Kidney (tissue), 14 donors: Measurements from ENCODE around the gene TNRC18. TPM values are rescaled to one million over a fixed set of nuclear protein-coding genes. Genes with fewer than 3 reads are reported as not detected.
"Not testable (repeated sequence)": the region's sequence is repeated elsewhere in the genome, so short reads cannot be mapped to it uniquely, and the experiment has no call there.

ENCODE experiments used
- DNase-seq, 5 donors: peaks; one replicate each; pipeline ENCODE4 v3.0.0-alpha.2; 2013 to 2020
- FAIRE-seq: peaks from 2 replicates; lab custom pipeline; 2012; peaks lifted over from hg19 to GRCh38; lab: Jason Lieb, UNC
- H3K27ac ChIP-seq, 2 donors: one replicate each; pipeline ENCODE4 v1.7.0; 2013; ENCODE audit warnings: low read depth in 2 of 2, low read length in 2 of 2, inconsistent platforms in 1 of 2
- H3K27me3 ChIP-seq: one replicate; pipeline ENCODE4 v1.7.1; 2013; ENCODE audit warnings: low read length, inconsistent platforms; ENCODE audit not compliant: control insufficient read depth, insufficient read depth
- H3K36me3 ChIP-seq, 3 donors: one replicate each; pipeline versions ENCODE4 v1.7.0 to v1.7.1; 2013; ENCODE audit warnings: low read length in 3 of 3, control low read depth in 1 of 3, inconsistent platforms in 1 of 3; ENCODE audit not compliant: insufficient read depth in 3 of 3, control insufficient read depth in 2 of 3
- H3K4me1 ChIP-seq, 3 donors: one replicate each; pipeline versions ENCODE4 v1.7.0 to v1.7.1; 2013; ENCODE audit warnings: low read length in 3 of 3, inconsistent platforms in 1 of 3, low read depth in 1 of 3; ENCODE audit not compliant: control insufficient read depth in 2 of 3, insufficient read depth in 2 of 3
- H3K4me3 ChIP-seq, 3 donors: one replicate each; pipeline versions ENCODE4 v1.7.0 to v1.8.1; 2013; ENCODE audit warnings: low read length in 3 of 3, control low read depth in 1 of 3, inconsistent platforms in 1 of 3
- H3K9ac ChIP-seq, 3 donors: one replicate each; pipeline versions ENCODE4 v1.7.0 to v1.7.1; 2013; ENCODE audit warnings: low read length in 3 of 3, control low read depth in 1 of 3, inconsistent platforms in 1 of 3
- H3K9me3 ChIP-seq, 3 donors: one replicate each; pipeline versions ENCODE4 v1.7.0 to v1.7.1; 2013; ENCODE audit warnings: low read length in 3 of 3, control low read depth in 1 of 3, inconsistent platforms in 1 of 3; ENCODE audit not compliant: control insufficient read depth in 2 of 3, insufficient read depth in 1 of 3
- intact Hi-C: fragments of 100-400 bp; cut with DNase I; formaldehyde crosslinking; loops from one replicate; pipeline ENCODE4 v1.11.1; 2022
- polyA plus RNA-seq: library from polyadenylated mRNA; stranded (reverse); fragments of 350-450 nt; fragmentation: Illumina TruSeq; extraction: RNeasy Lipid Tissue Mini Kit (QIAGEN cat#74804); gene quantifications from one replicate; pipeline ENCODE4 v1.2.3, GENCODE V29; 2014; ENCODE audit warnings: low read depth, low replicate concordance; ENCODE audit not compliant: insufficient read depth
- total RNA-seq: library from RNA; stranded (reverse); fragmentation: NEBNext Ultra II Directional; extraction: Animal tissue kit (Norgen Biotek cat#: 25700); gene quantifications from one replicate; pipeline ENCODE4 v1.2.1, GENCODE V29; 2021
- TF ChIP-seq, protein P1 (sequence below): IDR thresholded peaks from 3 replicates; pipeline ENCODE4 v1.5.1; 2012; ENCODE audit warnings: mild to moderate bottlenecking, moderate library complexity, borderline replicate concordance; ENCODE audit not compliant: insufficient read depth; ENCODE audit errors: extremely low read depth
- donor health status: control.
- donor health status: control.
- donor health status: control.
- donor health status: control.
- donor health status: control.
- donor health status: DM: yes; HTN: yes; CAD: no.
- donor health status: Normal renal cell carcinoma (clear cell type).

TNRC18 gene
- total and polyA plus RNA-seq, 2 donors from 2014 or later = 12.5 to 125 TPM

DNA sequence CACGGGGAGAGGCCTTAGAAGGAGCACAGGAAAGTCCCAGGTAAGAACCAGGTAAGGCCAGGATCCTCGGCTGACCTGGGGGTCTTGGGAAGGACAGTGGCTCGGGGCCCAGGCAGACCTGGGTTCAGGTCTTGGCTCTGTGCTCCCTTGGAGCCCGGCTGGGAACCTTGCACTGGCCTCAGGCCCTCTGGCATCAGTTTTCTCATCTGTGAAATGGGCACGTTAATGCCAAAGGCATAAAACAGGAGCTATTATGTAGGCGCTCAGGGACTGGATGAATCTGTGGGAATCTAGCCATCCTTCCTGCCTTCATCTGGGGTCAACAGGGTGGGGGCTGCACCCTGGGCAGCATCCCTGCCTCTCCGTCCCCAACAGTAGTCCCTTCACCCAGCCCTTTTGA is 149.2 kb downstream of the TNRC18 start:
- Histone ChIP-seq H3K9me3 (no peaks in the 10 kb centered on the region), H3K36me3 (no peaks in the 10 kb centered on the region), H3K4me1 (no peaks in the 10 kb centered on the region), H3K27ac (no peak overlapping the region), H3K27me3 (no peaks in the 10 kb centered on the region), H3K9ac (no peak overlapping the region), H3K4me3 (no peak overlapping the region)
- FAIRE-seq (no peak), DNase-seq (no peak)
- intact Hi-C loops = no loop called here
- TF ChIP-seq, protein P1, sequence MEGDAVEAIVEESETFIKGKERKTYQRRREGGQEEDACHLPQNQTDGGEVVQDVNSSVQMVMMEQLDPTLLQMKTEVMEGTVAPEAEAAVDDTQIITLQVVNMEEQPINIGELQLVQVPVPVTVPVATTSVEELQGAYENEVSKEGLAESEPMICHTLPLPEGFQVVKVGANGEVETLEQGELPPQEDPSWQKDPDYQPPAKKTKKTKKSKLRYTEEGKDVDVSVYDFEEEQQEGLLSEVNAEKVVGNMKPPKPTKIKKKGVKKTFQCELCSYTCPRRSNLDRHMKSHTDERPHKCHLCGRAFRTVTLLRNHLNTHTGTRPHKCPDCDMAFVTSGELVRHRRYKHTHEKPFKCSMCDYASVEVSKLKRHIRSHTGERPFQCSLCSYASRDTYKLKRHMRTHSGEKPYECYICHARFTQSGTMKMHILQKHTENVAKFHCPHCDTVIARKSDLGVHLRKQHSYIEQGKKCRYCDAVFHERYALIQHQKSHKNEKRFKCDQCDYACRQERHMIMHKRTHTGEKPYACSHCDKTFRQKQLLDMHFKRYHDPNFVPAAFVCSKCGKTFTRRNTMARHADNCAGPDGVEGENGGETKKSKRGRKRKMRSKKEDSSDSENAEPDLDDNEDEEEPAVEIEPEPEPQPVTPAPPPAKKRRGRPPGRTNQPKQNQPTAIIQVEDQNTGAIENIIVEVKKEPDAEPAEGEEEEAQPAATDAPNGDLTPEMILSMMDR = no peak

DNA sequence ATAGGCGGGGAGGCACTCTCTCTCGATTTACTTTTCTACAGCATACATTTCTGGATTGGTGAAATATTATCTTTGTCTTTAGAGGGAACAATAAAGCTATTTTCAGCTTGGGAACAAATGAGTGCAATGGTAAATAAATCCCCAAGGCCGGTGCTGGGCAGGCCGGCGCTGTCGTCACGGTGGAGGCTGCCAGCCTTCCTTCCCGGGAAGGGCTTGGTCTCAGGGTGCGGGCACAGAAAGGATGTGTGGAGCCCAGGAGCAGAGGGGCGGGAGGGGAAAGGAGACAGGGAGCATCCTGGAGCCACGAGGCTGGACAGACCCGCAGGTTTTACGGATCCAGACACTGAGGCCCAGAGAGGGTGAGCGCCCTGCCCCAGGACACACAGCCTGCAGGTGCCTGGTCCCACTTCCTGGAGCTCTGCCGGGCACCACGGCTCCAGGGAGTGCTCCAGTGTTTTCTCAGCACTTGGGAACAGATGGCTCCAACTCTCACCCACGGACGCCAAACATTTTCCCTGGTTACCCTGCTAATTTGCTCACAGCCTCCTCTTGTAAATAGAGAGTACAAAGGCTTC is 149.7 kb downstream of the TNRC18 start:
- H3K4me3 ChIP-seq, DNase-seq, H3K36me3 ChIP-seq, H3K4me1 ChIP-seq, H3K27ac ChIP-seq, FAIRE-seq, intact Hi-C loops, H3K27me3 ChIP-seq, H3K9ac ChIP-seq, H3K9me3 ChIP-seq: not testable (repeated sequence)

DNA sequence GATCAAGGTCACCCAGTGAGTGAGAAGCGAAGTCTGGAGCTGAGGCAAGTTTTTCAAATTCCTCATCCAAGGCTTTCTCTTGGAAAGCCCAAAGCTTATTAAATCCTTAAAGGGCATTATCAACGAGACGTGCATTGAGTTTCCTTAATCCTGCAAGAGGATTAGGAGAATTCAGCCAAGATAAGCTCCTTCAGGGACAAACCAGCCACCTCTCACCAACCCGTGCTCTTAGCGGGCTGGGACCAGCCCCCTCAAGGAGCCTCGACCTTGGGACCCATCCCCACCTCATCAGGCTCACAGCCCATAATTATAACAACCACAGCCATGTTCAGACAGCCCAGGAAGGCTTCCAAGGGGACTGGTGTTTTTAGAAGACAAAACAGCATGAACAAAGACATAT is 152.8 kb downstream of the TNRC18 start:
- Histone ChIP-seq H3K27me3 (no peaks in the 10 kb centered on the region), H3K4me1 (no peaks in the 10 kb centered on the region), H3K4me3 (no peak overlapping the region), H3K9ac (no peak overlapping the region), H3K36me3 (no peaks in the 10 kb centered on the region), H3K9me3 (no peaks in the 10 kb centered on the region), H3K27ac (no peak overlapping the region)
- intact Hi-C loops = no loop called here
- TF ChIP-seq, protein P1 = no peak
- FAIRE-seq = no peak
- DNase-seq = no peak

DNA sequence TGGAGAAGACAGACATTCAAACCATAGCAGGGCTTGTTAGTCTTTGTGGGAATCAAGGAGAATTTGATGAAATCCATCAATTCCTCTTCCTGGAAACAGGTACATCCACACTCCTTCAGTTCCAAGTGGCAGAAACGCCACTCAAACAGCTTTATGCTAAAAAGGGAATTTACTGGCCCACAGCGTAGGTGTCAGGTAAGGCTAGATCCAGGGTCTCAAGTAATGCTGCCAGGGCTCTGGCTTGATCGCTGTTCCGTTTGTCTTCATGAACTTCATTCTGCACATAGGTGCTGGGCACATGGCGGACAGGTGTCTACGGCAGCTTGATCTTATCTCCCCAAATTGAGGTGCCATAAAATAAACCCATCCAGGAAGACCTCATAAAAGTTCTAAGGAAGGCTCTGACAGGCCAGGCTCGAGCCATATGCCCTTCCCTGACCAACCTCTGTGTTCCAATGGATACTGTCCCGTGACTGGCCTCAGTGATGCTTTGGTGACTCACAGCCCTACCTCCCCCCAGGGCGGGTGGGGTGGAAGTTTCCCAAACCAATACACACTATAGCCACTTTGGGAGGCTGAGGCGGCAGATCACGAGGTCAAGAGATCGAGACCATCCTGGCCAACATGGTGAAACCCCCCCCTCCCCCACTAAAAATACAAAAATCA is 153.5 kb downstream of the TNRC18 start:
- H3K4me1 ChIP-seq, H3K9ac ChIP-seq, H3K36me3 ChIP-seq, intact Hi-C loops, H3K9me3 ChIP-seq, H3K27me3 ChIP-seq, H3K4me3 ChIP-seq, DNase-seq, H3K27ac ChIP-seq, FAIRE-seq: not testable (repeated sequence)

DNA sequence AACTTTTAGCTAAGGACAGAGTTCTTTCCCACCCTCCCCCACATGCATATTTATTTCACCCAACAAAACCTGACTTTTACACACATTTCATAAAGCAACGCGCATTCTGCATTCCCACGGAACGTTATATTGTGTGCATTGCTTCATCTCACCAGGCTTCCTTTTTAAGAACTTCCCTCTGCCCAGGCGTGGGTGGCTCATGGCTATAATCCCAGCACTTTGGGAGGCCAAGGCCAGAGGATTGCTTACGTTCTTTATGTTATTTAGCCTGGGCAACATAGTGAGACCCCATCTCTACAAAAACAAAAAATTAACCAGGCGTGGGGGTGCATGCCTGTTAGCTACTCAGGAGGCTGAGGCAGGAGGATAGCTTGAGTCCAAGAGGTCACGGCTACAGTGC is 155.8 kb downstream of the TNRC18 start:
- intact Hi-C loops, H3K27ac ChIP-seq, H3K9ac ChIP-seq, H3K4me1 ChIP-seq, H3K9me3 ChIP-seq, FAIRE-seq, H3K36me3 ChIP-seq, H3K4me3 ChIP-seq, DNase-seq, H3K27me3 ChIP-seq: not testable (repeated sequence)
